Thyroid gland (tissue), 4 donors: Measurements from ENCODE around the gene WNK3. TPM values are rescaled to one million over a fixed set of nuclear protein-coding genes. Genes with fewer than 3 reads are reported as not detected.

Experiments used
- DNase-seq, 2 donors: peaks; one replicate each; pipeline ENCODE4 v3.0.0-alpha.2; 2019
- H3K27ac ChIP-seq, 3 donors: fragments of 200-600 bp; sonication (generic); 1 replicate in 2 of 3; 2 replicates in 1 of 3; pipeline ENCODE4 v1.5.1; 2016 to 2019; ENCODE audit warnings: mild to moderate bottlenecking in 1 of 3, moderate library complexity in 1 of 3
- H3K27me3 ChIP-seq: fragments of 200-600 bp; sonication (generic); one replicate; pipeline ENCODE4 v1.5.1; 2019
- H3K36me3 ChIP-seq, 2 donors: fragments of 200-600 bp; sonication (generic); one replicate each; pipeline ENCODE4 v1.5.1; 2016 to 2019
- H3K4me1 ChIP-seq, 2 donors: fragments of 200-600 bp; sonication (generic); one replicate each; pipeline ENCODE4 v1.5.1; 2017 to 2019
- H3K4me3 ChIP-seq, 3 donors: fragments of 200-600 bp; sonication (generic); replicated peaks in 1 of 3; 1 replicate in 2 of 3; 2 replicates in 1 of 3; pipeline ENCODE4 v1.5.1; 2016; ENCODE audit warnings: mild to moderate bottlenecking in 1 of 3
- H3K9me3 ChIP-seq: fragments of 200-600 bp; sonication (generic); one replicate; pipeline ENCODE4 v1.5.1; 2017
- CTCF ChIP-seq, 6 experiments: fragments of 200-600 bp in 3 of 6; fragments of 450-650 bp in 3 of 6; sonication (generic) in 3 of 6; IDR thresholded peaks; one replicate each; pipeline ENCODE4 v1.5.1; 2016 to 2019; ENCODE audit warnings: antibody characterized with exemption in 6 of 6, mild to moderate bottlenecking in 2 of 6, inconsistent platforms in 1 of 6, moderate library complexity in 1 of 6
- POLR2A ChIP-seq, 2 donors: fragments of 450-650 bp; IDR thresholded peaks; one replicate each; pipeline ENCODE4 v1.6.1; 2017; ENCODE audit warnings: antibody characterized with exemption in 2 of 2, mild to moderate bottlenecking in 2 of 2, moderate library complexity in 1 of 2
- WGBS, 2 donors: methylation state at CpG; one replicate each; pipeline ENCODE4 v1.1.5; 2017; 5-methylcytosine and 5-hydroxymethylcytosine counted together
- intact Hi-C: fragments of 100-400 bp; cut with DNase I; formaldehyde crosslinking; loops from one replicate; pipeline ENCODE4 v1.15.1; 2023
- total RNA-seq, 4 donors: library from RNA; depleted of rRNA; stranded (reverse); fragments of >200 nt; gene quantifications; one replicate each; pipeline ENCODE4 v1.2.3, GENCODE V29; 2016

Gene WNK3
- total RNA-seq, 4 donors from 2014 or later, result 2.3 to 7.0 (median 4.6) TPM

GRCh38 chrX:54177306-54177705 is 180.5 kb downstream of the WNK3 start:
- Histone ChIP-seq H3K27ac (no peak overlapping the region), H3K27me3 (no peaks in the 10 kb centered on the region), H3K36me3 (no peaks in the 10 kb centered on the region), H3K9me3 (no peaks in the 10 kb centered on the region), H3K4me1 (peaks cover 0 to 11% of the 10 kb centered on the region in 2 donors), H3K4me3 (no peak overlapping the region)
- intact Hi-C loops, result no loop called here
- WGBS, 2 donors, result 82 to 90% methylated on average over 3 of the region's 3 CpGs
- DNase-seq, result no peak
- TF ChIP-seq CTCF (IDR thresholded peaks at IDR 0.05) (no peak), POLR2A (IDR thresholded peaks at IDR 0.05) (no peak)

GRCh38 chrX:54173791-54174190 is 184.1 kb downstream of the WNK3 start:
- intact Hi-C loops, result no loop called here
- Histone ChIP-seq H3K27ac (no peak overlapping the region), H3K9me3 (no peaks in the 10 kb centered on the region), H3K27me3 (no peaks in the 10 kb centered on the region), H3K36me3 (no peaks in the 10 kb centered on the region), H3K4me3 (no peak overlapping the region), H3K4me1 (peaks cover 0 to 3% of the 10 kb centered on the region in 2 donors)
- 66 to 100% methylated on average over 1 to 3 of the region's 3 CpGs for WGBS, 2 donors
- TF ChIP-seq CTCF (IDR thresholded peaks at IDR 0.05), result no peak
- TF ChIP-seq POLR2A (IDR thresholded peaks at IDR 0.05), result no peak
- no peak for DNase-seq

- Histone ChIP-seq H3K36me3 (no peaks in the 10 kb centered on the region), H3K4me3 (no peak overlapping the region), H3K27me3 (no peaks in the 10 kb centered on the region), H3K9me3 (no peaks in the 10 kb centered on the region), H3K27ac (no peak overlapping the region), H3K4me1 (no peaks in the 10 kb centered on the region)
- intact Hi-C loops, result no loop called here
- no peak for DNase-seq
- TF ChIP-seq CTCF (IDR thresholded peaks at IDR 0.05) (no peak), POLR2A (IDR thresholded peaks at IDR 0.05) (no peak)
- WGBS, 2 donors, result 89 to 96% methylated on average over 3 of the region's 3 CpGs
These were observed 185.4 kb downstream of the WNK3 start for GRCh38 chrX:54172455-54172854.

GRCh38 chrX:54171527-54172250 is 186.2 kb downstream of the WNK3 start:
- WGBS, 2 donors, result 74 to 87% methylated on average over 4 of the region's 4 CpGs
- H3K27me3 ChIP-seq, result no peaks in the 10 kb centered on the region
- H3K4me1 ChIP-seq, result no peaks in the 10 kb centered on the region
- H3K9me3 ChIP-seq, result no peaks in the 10 kb centered on the region
- no peak overlapping the region for H3K4me3 ChIP-seq
- no peak for DNase-seq
- TF ChIP-seq CTCF (IDR thresholded peaks at IDR 0.05) (no peak), POLR2A (IDR thresholded peaks at IDR 0.05) (no peak)
- no peak overlapping the region for H3K27ac ChIP-seq
- intact Hi-C loops, result no loop called here
- H3K36me3 ChIP-seq, result no peaks in the 10 kb centered on the region

- Histone ChIP-seq H3K4me1 (no peaks in the 10 kb centered on the region), H3K9me3 (no peaks in the 10 kb centered on the region), H3K27me3 (no peaks in the 10 kb centered on the region), H3K36me3 (no peaks in the 10 kb centered on the region), H3K27ac (no peak overlapping the region), H3K4me3 (no peak overlapping the region)
- DNase-seq, result no peak
- TF ChIP-seq POLR2A (IDR thresholded peaks at IDR 0.05), result no peak
- TF ChIP-seq CTCF (IDR thresholded peaks at IDR 0.05), result no peak
- intact Hi-C loops, result no loop called here
These were observed 186.8 kb downstream of the WNK3 start for GRCh38 chrX:54171091-54171490.
